HepG2 (cell line): ENCODE results near the gene GPR137. TPM values are rescaled to one million over a fixed set of nuclear protein-coding genes. Genes with fewer than 3 reads are reported as not detected.
"Not testable (repeated sequence)": the region's sequence is repeated elsewhere in the genome, so short reads cannot be mapped to it uniquely, and the experiment has no call there.

ENCODE experiments used
- ATAC-seq: fragments of 200-7000 bp; cut with Tn5 transposase; 3 replicates; pipeline ENCODE4 v1.9.1; 2020; ENCODE audit warnings: mild to moderate bottlenecking, moderate library complexity
- BruUV-seq: library from RNA; stranded (reverse); fragments of 400-500 nt; replicated peaks from 2 replicates; lab custom pipeline; 2021; lab: Mats Ljungman, UMichigan
- CTCF ChIA-PET: fragments of 300-600 bp; formaldehyde crosslinking; extraction: SDS; loops from one replicate; lab custom pipeline; 2021; ENCODE audit warnings: low total read pairs, inconsistent platforms, low intra/inter-chr PET ratio; lab: Yijun Ruan, JAX
- POLR2A ChIA-PET: fragments of 350-600 bp; sonication (Branson Sonifier 250); formaldehyde crosslinking; loops from one replicate; lab custom pipeline; 2020; ENCODE audit warnings: antibody characterized with exemption, inconsistent platforms; lab: Yijun Ruan, JAX
- DNase-seq: peaks from one replicate; pipeline ENCODE4 v3.0.0-alpha.2; 2015; ENCODE audit warnings: low spot score
- FAIRE-seq: peaks from 3 replicates; lab custom pipeline; 2011; peaks lifted over from hg19 to GRCh38; lab: Jason Lieb, UNC
- H2AFZ ChIP-seq: one replicate; pipeline ENCODE4 v1.6.1; 2011; ENCODE audit warnings: low read length, inconsistent platforms
- H3K27ac ChIP-seq: fragments of 300-600 bp; 3 replicates; pipeline ENCODE4 v1.8.0; 2011; ENCODE audit warnings: mixed run types, mild to moderate bottlenecking, mixed read lengths, low read length, inconsistent platforms; ENCODE audit not compliant: insufficient read depth; ENCODE audit errors: extremely low read length
- H3K27me3 ChIP-seq, 2 experiments: fragments of 200-600 bp in 1 of 2; 2 replicates in 1 of 2; 3 replicates in 1 of 2; pipeline versions ENCODE4 v1.6.0 to v1.8.0; 2011; ENCODE audit warnings: low read length in 2 of 2, mild to moderate bottlenecking in 2 of 2, moderate library complexity in 2 of 2, inconsistent platforms in 1 of 2; ENCODE audit not compliant: insufficient read depth in 2 of 2, control insufficient read depth in 1 of 2
- H3K36me3 ChIP-seq, 2 experiments: fragments of 200-600 bp in 1 of 2; replicated peaks in 1 of 2; 2 replicates in 1 of 2; 3 replicates in 1 of 2; pipeline versions ENCODE4 v1.5.1 to v1.8.0; 2011; ENCODE audit warnings: low read length in 2 of 2, inconsistent platforms in 1 of 2; ENCODE audit not compliant: insufficient read depth in 2 of 2, control insufficient read depth in 1 of 2
- H3K4me1 ChIP-seq: 2 replicates; pipeline ENCODE4 v1.5.1; 2012; ENCODE audit warnings: low read length, inconsistent platforms; ENCODE audit not compliant: insufficient read depth
- H3K4me2 ChIP-seq: 2 replicates; pipeline ENCODE4 v1.6.0; 2011; ENCODE audit warnings: low read depth, low read length, inconsistent platforms
- H3K4me3 ChIP-seq, 3 experiments: fragments of 200-600 bp in 1 of 3; sonication (generic), shearing (Covaris generic) in 1 of 3; replicated peaks in 1 of 3; 2 replicates each; pipeline ENCODE4 v1.5.1; 2011 to 2016; ENCODE audit warnings: low read length in 3 of 3, inconsistent platforms in 2 of 3, low read depth in 2 of 3, mild to moderate bottlenecking in 2 of 3, control low read depth in 1 of 3, mixed read lengths in 1 of 3; ENCODE audit not compliant: insufficient read depth in 1 of 3
- H3K79me2 ChIP-seq: one replicate; pipeline ENCODE4 v1.6.1; 2011; ENCODE audit warnings: low read length, inconsistent platforms; ENCODE audit not compliant: insufficient read depth
- H3K9ac ChIP-seq: 2 replicates; pipeline ENCODE4 v1.6.0; 2011; ENCODE audit warnings: mild to moderate bottlenecking, low read depth, low read length, inconsistent platforms; ENCODE audit not compliant: insufficient read depth
- H3K9me3 ChIP-seq: 2 replicates; pipeline ENCODE4 v1.5.1; 2012; ENCODE audit warnings: mild to moderate bottlenecking, low read length
- H4K20me1 ChIP-seq: 2 replicates; pipeline ENCODE4 v1.6.0; 2011; ENCODE audit warnings: inconsistent platforms, mild to moderate bottlenecking, low read length, moderate library complexity; ENCODE audit not compliant: insufficient read depth
- ETS1 ChIP-seq: sonication (generic); formaldehyde crosslinking; IDR thresholded peaks from 2 replicates; pipeline ENCODE4 v1.4.0; 2020; ENCODE audit warnings: missing genetic modification reagents
- TMF1 ChIP-seq: sonication (generic); formaldehyde crosslinking; IDR thresholded peaks from 2 replicates; pipeline ENCODE4 v1.8.1; 2022; ENCODE audit warnings: low read depth, missing genetic modification reagents
- YEATS4 ChIP-seq: sonication (generic); formaldehyde crosslinking; IDR thresholded peaks from 2 replicates; pipeline ENCODE4 v1.4.0; 2020; ENCODE audit warnings: missing genetic modification reagents, borderline replicate concordance
- YY1 ChIP-seq: IDR thresholded peaks from 2 replicates; pipeline ENCODE4 v1.6.1; 2011; ENCODE audit warnings: low read length, low read depth, moderate library complexity, mild to moderate bottlenecking; ENCODE audit not compliant: insufficient read depth, insufficient replicate concordance
- ZBTB2 ChIP-seq: sonication (generic); formaldehyde crosslinking; IDR thresholded peaks from 2 replicates; pipeline ENCODE4 v1.8.0; 2022; ENCODE audit warnings: low read depth, missing genetic modification reagents
- ZFP36 ChIP-seq: fragments of 150-350 bp; IDR thresholded peaks from 2 replicates; pipeline ENCODE4 v1.6.1; 2018; ENCODE audit warnings: borderline replicate concordance, low read length, low read depth; ENCODE audit not compliant: partially characterized antibody
- ZNF777 ChIP-seq: sonication (generic); formaldehyde crosslinking; IDR thresholded peaks from 2 replicates; pipeline ENCODE4 v1.4.0; 2020; ENCODE audit warnings: missing genetic modification reagents
- WGBS: methylation state at CpG from one replicate; pipeline ENCODE4 v1.1.6; 2017; ENCODE audit warnings: low lambda C conversion rate; 5-methylcytosine and 5-hydroxymethylcytosine counted together
- in situ Hi-C: cut with HindIII; loops from 2 replicates; pipeline ENCODE4 v1.10.0; 2017; ENCODE audit warnings: low pct_unique_long_range_greater_than_20kb; ENCODE audit not compliant: extremely low pct_ligation_motif_present
- intact Hi-C: fragments of 100-400 bp; cut with micrococcal nuclease; formaldehyde crosslinking; loops from one replicate; pipeline ENCODE4 v1.10.0; 2022; ENCODE audit not compliant: unreplicated experiment
- polyA plus RNA-seq, 8 experiments: library from polyadenylated mRNA; depleted of rRNA in 3 of 8; stranded (reverse) in 7 of 8; unstranded in 1 of 8; fragments of >200 nt; fragmentation: Illumina TruSeq in 4 of 8; extraction: Trizol in 4 of 8; gene quantifications; 2 replicates each; pipeline versions ENCODE4 v1.2.1 to v1.2.3, GENCODE V29; 2011 to 2016; ENCODE audit warnings: low read depth in 4 of 8, missing spikeins in 1 of 8, mixed read lengths in 1 of 8; ENCODE audit not compliant: insufficient read depth in 1 of 8
- total RNA-seq, 5 experiments: library from RNA; depleted of rRNA; stranded (reverse); fragments of >200 nt; fragmentation: Illumina TruSeq; extraction: Trizol; gene quantifications; 2 replicates each; pipeline ENCODE4 v1.2.3, GENCODE V29; 2016; ENCODE audit warnings: low read depth in 1 of 5

The GPR137 gene
- total and polyA plus RNA-seq, 2 of the 13 experiments (the other 11 are each of a cell fraction or from before 2014, with no cell fraction given): 8.5 to 13.2 TPM

- TF ChIP-seq YY1 (peak; percentile 7), YEATS4 (CRISPR knock-in tag) (peak; percentile 10; the same call in 1 of the 2 replicates), TMF1 (0 out of 2 replicates have a peak, but pooled peaks have one; percentile 31), ZFP36 (peak; percentile 63), ZNF777 (CRISPR knock-in tag) (peak; percentile 14; the same call in 1 of the 2 replicates), ZBTB2 (peak; percentile 66; the same call in 1 of the 2 replicates), ETS1 (CRISPR knock-in tag) (0 out of 2 replicates have a peak, but pooled peaks have one; percentile 41)
- 0% methylated on average over 6 of the region's 43 CpGs for WGBS
- H3K9ac ChIP-seq: peak overlapping the region; percentile 79
These were observed 39.1 kb upstream of the GPR137 start for GRCh38 chr11:64246621-64246870.

More at GRCh38 chr11:64246621-64246870, 39.1 kb upstream of the GPR137 start:
- ATAC-seq, H2AFZ ChIP-seq, H3K4me2 ChIP-seq, DNase-seq, BruUV-seq, FAIRE-seq, in situ Hi-C loops, H3K9me3 ChIP-seq, CTCF ChIA-PET, H3K27me3 ChIP-seq, H4K20me1 ChIP-seq: not testable (repeated sequence)
- POLR2A ChIA-PET: interaction anchor here (1.2 to 8.3 kb wide), 7 partner anchors 9 to 71 kb away, joined by 5 to 113 read pairs (median 7); partner anchors contain the start of genes NUDT22, PRDX5, STIP1 and TRMT112
- peak overlapping the region; percentile 76 to 95 (median 79); a peak in 4 of 6 replicates for H3K4me3 ChIP-seq
- intact Hi-C loops: loop anchor here (5.0 kb wide), 1 partner anchor 56 kb away; the partner anchor contains the start of gene CATSPERZ
- H3K4me1 ChIP-seq: peaks cover 66% of the 10 kb centered on the region
- peaks cover 0 to 11% of the 10 kb centered on the region in 2 experiments; a peak in 2 of 5 replicates for H3K36me3 ChIP-seq
- peak overlapping the region; percentile 68 for H3K27ac ChIP-seq
- H3K79me2 ChIP-seq: peaks cover 26% of the 10 kb centered on the region
